Stimulated activated naive CD8-positive, alpha-beta T cell treated with anti-CD3 and anti-CD28 coated beads, Interleukin-15, Interleukin-2, amounts not matched to agents 100 ng/mL and 50 ng/mL, for 24 hours (primary cell): Measurements from ENCODE around the gene MPI.
"Not testable (repeated sequence)": the region's sequence is repeated elsewhere in the genome, so short reads cannot be mapped to it uniquely, and the experiment has no call there.

Source experiments
- H3K27ac Mint-ChIP-seq: one replicate; pipeline ENCODE4 v1.8.0; 2021; ENCODE audit warnings: mild to moderate bottlenecking, mixed read lengths
- H3K27me3 Mint-ChIP-seq: one replicate; pipeline ENCODE4 v1.8.0; 2021; ENCODE audit warnings: mixed read lengths
- H3K36me3 Mint-ChIP-seq: one replicate; pipeline ENCODE4 v1.8.0; 2021; ENCODE audit warnings: low read depth, mixed read lengths
- H3K4me1 Mint-ChIP-seq: one replicate; pipeline ENCODE4 v1.8.0; 2021; ENCODE audit warnings: low read depth, mixed read lengths
- H3K4me3 Mint-ChIP-seq: one replicate; pipeline ENCODE4 v1.8.0; 2021; ENCODE audit warnings: mild to moderate bottlenecking, mixed read lengths
- H3K9me3 Mint-ChIP-seq: one replicate; pipeline ENCODE4 v1.8.0; 2021; ENCODE audit warnings: mixed read lengths

MPI gene

DNA sequence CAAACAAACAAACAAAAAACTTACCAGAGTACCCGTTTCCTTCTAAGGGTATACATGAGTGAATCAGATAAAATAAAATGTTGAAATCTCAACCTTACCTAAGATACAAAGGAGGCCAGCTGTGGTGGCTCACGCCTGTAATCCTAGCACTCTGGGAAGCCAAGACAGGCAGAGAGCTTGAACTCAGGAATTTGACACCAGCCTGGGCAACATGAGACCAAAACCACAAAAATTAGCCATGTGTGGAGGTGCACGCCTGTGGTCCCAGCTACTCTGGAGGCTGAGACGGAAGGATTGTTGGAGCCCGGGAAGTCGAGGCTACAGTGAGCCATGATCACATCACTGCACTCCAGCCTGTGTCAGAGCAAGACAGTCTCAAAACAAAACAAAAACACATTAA, 27.8 kb downstream of the MPI start:
- H3K4me3 Mint-ChIP-seq: no peak overlapping the region
- no peaks in the 10 kb centered on the region for H3K27me3 Mint-ChIP-seq

DNA sequence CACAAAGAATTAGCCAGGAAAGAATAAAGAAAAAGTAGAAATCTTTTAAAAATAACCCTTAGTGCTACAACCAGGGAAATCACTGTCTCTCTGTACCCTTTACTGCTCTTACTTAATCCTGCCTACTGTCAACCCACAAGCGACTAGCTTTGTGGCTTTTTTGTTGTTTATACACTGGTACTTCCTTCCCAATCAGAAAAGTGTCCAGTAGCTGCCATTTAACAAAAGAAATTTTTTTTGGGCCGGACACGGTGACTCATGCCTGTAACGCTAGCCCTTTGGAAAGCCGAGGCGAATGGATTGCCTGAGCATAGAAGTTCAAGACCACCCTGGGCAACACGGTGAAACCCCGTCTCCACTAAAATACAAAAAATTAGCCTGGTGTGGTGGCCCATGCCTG, 30.6 kb downstream of the MPI start:
- no peaks in the 10 kb centered on the region for H3K27me3 Mint-ChIP-seq

More for the DNA sequence above, 27.8 kb downstream of the MPI start:
- Mint-ChIP-seq H3K36me3 (peaks cover 70% of the 10 kb centered on the region), H3K9me3 (no peaks in the 10 kb centered on the region), H3K27ac (no peak overlapping the region), H3K4me1 (no peaks in the 10 kb centered on the region)

DNA sequence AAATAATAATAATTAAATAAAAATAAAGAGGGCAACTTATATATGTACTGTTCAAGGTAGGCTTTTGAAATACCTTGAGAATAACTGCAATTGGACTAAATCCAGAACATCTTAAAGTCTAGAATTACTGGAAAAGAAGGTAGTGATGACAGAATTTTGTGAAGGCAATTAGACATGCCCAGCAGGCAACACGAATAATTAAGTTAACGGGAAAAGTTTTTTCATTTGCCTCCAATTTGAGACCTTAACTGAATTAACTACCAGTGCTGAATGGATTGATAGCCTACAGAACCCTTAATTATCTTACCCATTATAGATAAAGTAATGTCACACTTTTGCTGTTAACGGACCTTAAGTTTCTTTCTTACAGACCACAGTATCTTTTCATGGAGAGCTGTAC, 34.7 kb downstream of the MPI start:
- no peaks in the 10 kb centered on the region for H3K9me3 Mint-ChIP-seq
- no peaks in the 10 kb centered on the region for H3K27me3 Mint-ChIP-seq
- no peak overlapping the region for H3K4me3 Mint-ChIP-seq
- H3K4me1 Mint-ChIP-seq: peaks cover 5% of the 10 kb centered on the region
- H3K27ac Mint-ChIP-seq: no peak overlapping the region
- peaks cover 74% of the 10 kb centered on the region for H3K36me3 Mint-ChIP-seq

More for the DNA sequence above, 30.6 kb downstream of the MPI start:
- Mint-ChIP-seq H3K36me3 (peaks cover 71% of the 10 kb centered on the region), H3K27ac (no peak overlapping the region), H3K4me3 (no peak overlapping the region), H3K4me1 (peaks cover 5% of the 10 kb centered on the region), H3K9me3 (no peaks in the 10 kb centered on the region)

DNA sequence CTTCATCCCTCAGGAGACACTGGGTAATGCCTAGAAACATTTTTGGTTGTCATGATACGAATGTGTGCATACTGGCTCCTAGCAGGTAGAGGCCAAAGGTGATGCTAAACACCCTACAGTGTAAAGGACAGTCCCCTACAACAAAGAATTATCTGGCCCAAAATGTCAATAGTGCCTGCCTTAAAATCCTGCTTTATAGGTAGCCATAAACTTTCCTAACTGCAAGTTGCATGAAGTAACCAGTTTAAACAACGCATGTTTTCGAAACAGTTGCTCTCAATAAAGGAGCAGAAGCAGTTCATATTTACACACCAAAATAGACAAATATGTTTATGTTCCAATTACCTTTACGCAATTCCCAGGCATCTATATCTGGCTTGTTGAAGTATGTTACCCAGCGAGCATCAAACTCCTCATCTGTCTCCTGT, 38.9 kb downstream of the MPI start:
- peaks cover 6% of the 10 kb centered on the region for H3K4me1 Mint-ChIP-seq
- no peak overlapping the region for H3K27ac Mint-ChIP-seq
- H3K36me3 Mint-ChIP-seq: peaks cover 57% of the 10 kb centered on the region
- H3K27me3 Mint-ChIP-seq: no peaks in the 10 kb centered on the region
- no peaks in the 10 kb centered on the region for H3K9me3 Mint-ChIP-seq
- H3K4me3 Mint-ChIP-seq: no peak overlapping the region

DNA sequence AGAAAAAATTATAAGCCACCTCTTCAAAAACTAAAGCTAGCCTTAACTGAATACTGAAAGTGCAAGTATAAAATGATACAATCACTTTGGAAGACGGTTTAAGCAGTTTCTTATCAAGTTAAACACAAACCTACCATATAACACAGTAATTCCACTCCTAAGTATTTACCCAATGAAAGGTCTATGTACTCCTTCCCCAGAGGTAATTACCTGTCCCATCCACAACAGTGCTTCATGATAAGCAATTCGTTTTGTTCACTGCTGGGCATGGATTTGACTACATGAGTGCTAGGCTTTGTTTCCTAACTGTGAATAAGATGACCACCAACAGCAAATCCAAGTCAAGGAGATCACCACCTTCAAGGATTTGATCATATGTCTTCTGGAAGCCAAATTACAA, 43.7 kb downstream of the MPI start:
- H3K36me3 Mint-ChIP-seq: peaks cover 42% of the 10 kb centered on the region
- H3K27me3 Mint-ChIP-seq: no peaks in the 10 kb centered on the region
- no peak overlapping the region for H3K27ac Mint-ChIP-seq
- peaks cover 39% of the 10 kb centered on the region for H3K4me1 Mint-ChIP-seq
- no peak overlapping the region for H3K4me3 Mint-ChIP-seq
- no peaks in the 10 kb centered on the region for H3K9me3 Mint-ChIP-seq

DNA sequence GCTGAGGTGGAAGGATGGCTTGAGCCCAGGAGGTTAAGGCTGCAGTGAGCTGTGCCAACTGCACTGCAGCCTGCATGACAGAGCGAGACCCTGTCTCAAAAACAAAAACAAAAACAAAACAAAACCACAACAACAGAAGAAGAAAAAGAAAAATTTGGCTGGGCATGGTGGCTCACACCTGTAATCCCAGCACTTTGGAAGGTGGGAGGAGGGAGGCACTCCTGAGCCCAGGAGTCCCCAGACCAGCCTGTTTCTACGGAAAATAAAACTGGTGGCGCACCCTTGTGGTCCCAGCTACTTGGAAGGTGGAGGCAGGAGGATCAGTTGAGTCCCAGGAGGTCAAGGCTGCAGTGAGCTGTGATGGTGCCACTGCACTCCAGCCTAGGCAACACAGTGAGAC, 45.4 kb downstream of the MPI start:
- H3K4me3 Mint-ChIP-seq: peak overlapping the region; percentile 67

DNA sequence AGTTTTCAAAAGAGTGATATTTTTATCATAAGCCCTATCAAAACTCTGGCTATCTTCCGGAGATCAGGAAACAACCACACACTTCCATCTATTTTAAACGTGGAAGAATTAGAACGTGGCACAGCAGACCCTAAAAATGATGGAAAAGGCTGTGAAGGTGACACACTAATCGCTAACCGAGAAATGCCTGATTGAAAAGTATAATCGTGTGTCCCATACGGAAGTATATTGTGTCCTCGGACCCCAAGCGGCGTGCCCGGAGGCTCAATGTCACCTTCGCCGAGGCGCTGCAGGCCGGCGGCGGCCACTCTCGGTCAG, 47.4 kb downstream of the MPI start:
- Mint-ChIP-seq H3K27me3 (no peaks in the 10 kb centered on the region), H3K4me3 (peak overlapping the region; percentile 99), H3K36me3 (peaks cover 21% of the 10 kb centered on the region), H3K27ac (peak overlapping the region; percentile 94), H3K4me1 (peaks cover 39% of the 10 kb centered on the region), H3K9me3 (no peaks in the 10 kb centered on the region)

More for the DNA sequence above, 45.4 kb downstream of the MPI start:
- peaks cover 39% of the 10 kb centered on the region for H3K4me1 Mint-ChIP-seq
- not testable (repeated sequence) for H3K9me3 Mint-ChIP-seq, H3K27me3 Mint-ChIP-seq
- peak overlapping the region; percentile 74 for H3K27ac Mint-ChIP-seq
- H3K36me3 Mint-ChIP-seq: peaks cover 33% of the 10 kb centered on the region

DNA sequence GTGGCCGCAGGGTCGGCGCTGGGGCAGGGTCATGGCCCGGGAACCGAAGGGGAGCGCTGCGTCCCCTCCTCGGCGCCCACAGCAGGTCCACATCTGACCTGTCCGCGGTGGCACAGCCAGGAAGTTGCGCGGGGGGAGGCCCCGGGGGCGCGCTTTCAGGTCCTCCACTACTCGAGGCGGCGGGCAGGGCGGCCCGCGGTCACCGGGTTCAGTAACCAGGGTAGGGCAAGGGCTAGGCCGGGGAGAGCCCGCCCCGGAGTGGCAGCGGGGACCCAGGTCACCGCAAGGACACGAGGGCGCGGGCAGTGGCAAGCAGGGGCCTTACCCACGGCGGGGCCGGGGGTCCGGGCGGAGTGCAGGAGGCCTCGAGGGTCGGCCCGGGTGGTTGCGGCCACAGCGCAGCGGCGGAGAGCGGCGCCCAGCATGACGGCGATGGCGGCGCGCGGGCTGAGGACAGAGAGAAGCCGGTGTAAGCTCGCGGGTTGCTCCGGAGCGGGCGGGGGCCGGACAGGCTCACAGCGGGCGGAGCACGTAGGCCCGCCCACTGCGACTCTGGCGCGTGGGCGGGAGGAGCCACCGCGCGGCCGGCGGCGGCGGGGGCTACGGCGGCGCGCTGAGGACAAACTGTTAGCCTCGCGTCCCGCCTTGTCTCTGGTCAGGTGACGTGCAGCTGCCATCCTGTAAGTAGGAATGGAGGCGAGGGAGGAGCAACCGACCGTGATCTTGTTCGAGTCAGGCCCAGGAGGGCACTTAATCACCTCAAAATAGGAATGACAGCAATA, 47.9 kb downstream of the MPI start, which contains the start of gene COX5A:
Gene COX5A (minus strand): TSS at position 484 of the 782 bp plus-strand sequence. CDS start 59 bp downstream, at position 425.
- Mint-ChIP-seq H3K9me3 (no peaks in the 10 kb centered on the region), H3K4me3 (peak within 1 kb of the TSS; percentile 99), H3K27ac (peak within 1 kb of the TSS; percentile 94), H3K4me1 (peaks cover 39% of the 10 kb centered on the region), H3K27me3 (no peaks in the 10 kb centered on the region), H3K36me3 (peaks cover 21% of the 10 kb centered on the region)

DNA sequence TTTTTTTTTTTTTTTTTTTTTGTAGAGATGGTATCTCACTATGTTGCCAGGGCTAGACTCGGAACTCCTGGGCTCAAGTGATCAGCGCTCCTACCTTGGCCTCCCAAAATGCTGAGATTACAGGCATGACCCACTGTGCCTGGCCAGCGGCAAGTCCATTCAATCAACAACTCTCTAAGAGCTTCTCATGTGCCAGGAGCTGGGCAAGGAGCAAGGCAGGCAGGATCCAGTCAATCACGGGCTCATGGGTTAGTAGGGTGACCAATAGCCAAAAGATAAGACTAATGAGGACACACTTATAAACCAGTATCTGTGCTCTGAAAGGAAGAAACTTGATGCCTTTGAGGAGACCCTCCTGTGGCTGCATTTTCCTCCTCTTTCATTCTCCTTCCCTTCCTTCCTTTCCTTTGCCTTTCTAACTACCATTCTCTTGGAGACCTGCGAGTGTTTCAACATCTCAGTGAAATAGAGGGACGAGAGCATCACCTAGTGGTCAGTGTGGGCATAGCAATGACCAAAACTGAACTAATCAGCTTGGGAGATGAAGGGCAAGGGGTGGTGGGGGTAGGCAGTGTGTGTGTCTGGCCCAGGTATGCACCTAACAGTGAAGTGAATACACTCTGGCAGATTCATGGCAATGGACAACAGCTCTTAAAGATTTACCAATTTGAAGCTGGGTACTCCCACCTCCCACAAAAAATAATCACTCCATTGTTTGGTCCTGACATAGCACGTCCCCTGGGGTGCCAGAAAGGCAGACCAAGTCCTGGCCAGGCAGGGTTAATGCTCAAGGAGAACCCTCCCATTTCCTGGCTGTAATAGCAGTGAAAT, 60.5 kb downstream of the MPI start:
- H3K27me3 Mint-ChIP-seq: peaks cover 4% of the 10 kb centered on the region
- no peaks in the 10 kb centered on the region for H3K9me3 Mint-ChIP-seq
- no peaks in the 10 kb centered on the region for H3K36me3 Mint-ChIP-seq
- peaks cover 9% of the 10 kb centered on the region for H3K4me1 Mint-ChIP-seq
- H3K27ac Mint-ChIP-seq: peak overlapping the region; percentile 2
- no peak overlapping the region for H3K4me3 Mint-ChIP-seq

DNA sequence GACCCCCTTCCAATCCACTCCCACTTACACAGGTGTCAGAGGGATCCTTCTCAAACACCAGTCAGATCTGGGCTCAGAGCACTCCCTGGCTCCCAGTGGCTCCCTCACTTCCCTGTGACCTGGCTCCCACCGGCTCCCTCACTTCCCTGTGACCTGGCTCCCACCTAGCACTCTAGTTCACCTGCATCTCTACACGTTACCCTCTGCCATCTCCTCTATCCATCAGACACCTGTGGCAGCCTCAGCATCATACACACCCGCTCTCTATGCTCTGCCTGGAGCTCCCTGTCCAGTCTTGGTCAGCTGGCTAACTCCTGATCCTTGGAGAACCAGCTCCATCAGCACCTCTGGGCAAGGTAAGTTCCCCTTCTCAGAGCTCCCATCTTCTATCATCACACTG, 61.2 kb downstream of the MPI start:
- H3K4me3 Mint-ChIP-seq: no peak overlapping the region

More for the DNA sequence above, 61.2 kb downstream of the MPI start:
- Mint-ChIP-seq H3K9me3 (no peaks in the 10 kb centered on the region), H3K27ac (peak overlapping the region; percentile 78), H3K27me3 (peaks cover 4% of the 10 kb centered on the region), H3K36me3 (no peaks in the 10 kb centered on the region), H3K4me1 (peaks cover 13% of the 10 kb centered on the region)
